Stimulated activated CD4-positive, alpha-beta T cell treated with anti-CD3 and anti-CD28 coated beads, TNF-alpha, amount 100 ng/mL, for 24 hours (primary cell): ENCODE data around the gene CORO1C.

Experiments
- DNase-seq, 3 experiments: peaks; one replicate each; pipeline ENCODE4 v3.0.0-alpha.2; 2020; ENCODE audit warnings: low read depth in 3 of 3

Gene CORO1C

GRCh38 chr12:108599948-108600701, 131.2 kb downstream of the CORO1C start:
- DNase-seq: no peak

- DNase-seq: no peak
Observed at GRCh38 chr12:108599541-108599940, 131.8 kb downstream of the CORO1C start.

GRCh38 chr12:108598553-108599250, 132.6 kb downstream of the CORO1C start:
- no peak for DNase-seq

GRCh38 chr12:108597559-108598471, 133.5 kb downstream of the CORO1C start, which contains the start of gene TMEM119:
Gene TMEM119 (minus strand): TSS chr12:108598084. CDS start chr12:108592383, 5,701 bp downstream.
- no peak for DNase-seq

GRCh38 chr12:108596854-108597558, 134.3 kb downstream of the CORO1C start:
- DNase-seq: no peak

GRCh38 chr12:108595711-108596647, 135.3 kb downstream of the CORO1C start:
- no peak for DNase-seq
